GM06990 (cell line): ENCODE data around the gene AMPD3.

Experiments used
- DNase-seq: peaks from one replicate; pipeline ENCODE4 v3.0.0-alpha.2; 2011; ENCODE audit not compliant: insufficient read length; ENCODE audit errors: extremely low read depth
- H3K27me3 ChIP-seq: replicated peaks from 2 replicates; pipeline ENCODE4 v1.6.0; 2011; ENCODE audit warnings: low read length; ENCODE audit not compliant: control insufficient read depth, insufficient read depth
- H3K36me3 ChIP-seq: 2 replicates; pipeline ENCODE4 v1.5.1; 2011; ENCODE audit warnings: low read length; ENCODE audit not compliant: control insufficient read depth, insufficient read depth
- H3K4me3 ChIP-seq: replicated peaks from 2 replicates; pipeline ENCODE4 v1.5.1; 2011; ENCODE audit warnings: low read depth, mild to moderate bottlenecking, control low read depth, low read length
- TF ChIP-seq, protein P1 (sequence below): IDR thresholded peaks from 2 replicates; pipeline ENCODE4 v1.5.1; 2011; ENCODE audit warnings: low read length, control low read depth, mild to moderate bottlenecking, inconsistent platforms; ENCODE audit not compliant: insufficient read depth, poor library complexity, severe bottlenecking

The AMPD3 gene

GRCh38 chr11:10454878-10455631 is at the start of gene AMPD3:
Gene AMPD3, plus strand, starts transcription at chr11:10455264. Its CDS starts 6,256 bp downstream, at chr11:10461520.
- H3K36me3 ChIP-seq, result no peaks in the 10 kb centered on the region
- peak within 1 kb of the TSS; percentile 69 for H3K4me3 ChIP-seq
- no peaks in the 10 kb centered on the region for H3K27me3 ChIP-seq
- DNase-seq, result no peak
- TF ChIP-seq, protein P1, sequence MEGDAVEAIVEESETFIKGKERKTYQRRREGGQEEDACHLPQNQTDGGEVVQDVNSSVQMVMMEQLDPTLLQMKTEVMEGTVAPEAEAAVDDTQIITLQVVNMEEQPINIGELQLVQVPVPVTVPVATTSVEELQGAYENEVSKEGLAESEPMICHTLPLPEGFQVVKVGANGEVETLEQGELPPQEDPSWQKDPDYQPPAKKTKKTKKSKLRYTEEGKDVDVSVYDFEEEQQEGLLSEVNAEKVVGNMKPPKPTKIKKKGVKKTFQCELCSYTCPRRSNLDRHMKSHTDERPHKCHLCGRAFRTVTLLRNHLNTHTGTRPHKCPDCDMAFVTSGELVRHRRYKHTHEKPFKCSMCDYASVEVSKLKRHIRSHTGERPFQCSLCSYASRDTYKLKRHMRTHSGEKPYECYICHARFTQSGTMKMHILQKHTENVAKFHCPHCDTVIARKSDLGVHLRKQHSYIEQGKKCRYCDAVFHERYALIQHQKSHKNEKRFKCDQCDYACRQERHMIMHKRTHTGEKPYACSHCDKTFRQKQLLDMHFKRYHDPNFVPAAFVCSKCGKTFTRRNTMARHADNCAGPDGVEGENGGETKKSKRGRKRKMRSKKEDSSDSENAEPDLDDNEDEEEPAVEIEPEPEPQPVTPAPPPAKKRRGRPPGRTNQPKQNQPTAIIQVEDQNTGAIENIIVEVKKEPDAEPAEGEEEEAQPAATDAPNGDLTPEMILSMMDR, result no peak

GRCh38 chr11:10405865-10406592 is 49.0 kb upstream of the AMPD3 start:
- no peak for DNase-seq
- Histone ChIP-seq H3K4me3 (no peak overlapping the region), H3K27me3 (no peaks in the 10 kb centered on the region), H3K36me3 (no peaks in the 10 kb centered on the region)
- TF ChIP-seq, protein P1, result peak; percentile 61

DNA sequence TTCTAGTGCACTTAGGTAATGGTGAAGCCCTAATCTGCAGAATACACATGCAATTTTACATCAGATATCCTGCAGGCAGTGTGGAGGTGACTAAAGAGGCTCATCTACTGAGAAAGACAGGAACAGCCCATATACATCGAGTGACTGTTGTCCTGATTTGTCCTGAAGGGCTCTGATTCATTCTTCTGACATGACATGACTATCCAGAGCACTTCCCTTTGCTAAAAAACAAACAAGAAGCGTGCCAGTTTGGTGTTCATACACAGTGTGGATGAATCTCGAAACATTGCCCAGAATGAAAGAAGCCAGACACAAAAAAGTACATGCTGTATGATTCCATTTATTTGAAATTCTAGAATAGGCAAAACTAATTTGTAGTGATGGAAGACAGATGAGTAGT is 48.0 kb upstream of the AMPD3 start:
- DNase-seq, result no peak
- Histone ChIP-seq H3K27me3 (no peaks in the 10 kb centered on the region), H3K36me3 (no peaks in the 10 kb centered on the region), H3K4me3 (no peak overlapping the region)
- TF ChIP-seq, protein P1, result no peak

DNA sequence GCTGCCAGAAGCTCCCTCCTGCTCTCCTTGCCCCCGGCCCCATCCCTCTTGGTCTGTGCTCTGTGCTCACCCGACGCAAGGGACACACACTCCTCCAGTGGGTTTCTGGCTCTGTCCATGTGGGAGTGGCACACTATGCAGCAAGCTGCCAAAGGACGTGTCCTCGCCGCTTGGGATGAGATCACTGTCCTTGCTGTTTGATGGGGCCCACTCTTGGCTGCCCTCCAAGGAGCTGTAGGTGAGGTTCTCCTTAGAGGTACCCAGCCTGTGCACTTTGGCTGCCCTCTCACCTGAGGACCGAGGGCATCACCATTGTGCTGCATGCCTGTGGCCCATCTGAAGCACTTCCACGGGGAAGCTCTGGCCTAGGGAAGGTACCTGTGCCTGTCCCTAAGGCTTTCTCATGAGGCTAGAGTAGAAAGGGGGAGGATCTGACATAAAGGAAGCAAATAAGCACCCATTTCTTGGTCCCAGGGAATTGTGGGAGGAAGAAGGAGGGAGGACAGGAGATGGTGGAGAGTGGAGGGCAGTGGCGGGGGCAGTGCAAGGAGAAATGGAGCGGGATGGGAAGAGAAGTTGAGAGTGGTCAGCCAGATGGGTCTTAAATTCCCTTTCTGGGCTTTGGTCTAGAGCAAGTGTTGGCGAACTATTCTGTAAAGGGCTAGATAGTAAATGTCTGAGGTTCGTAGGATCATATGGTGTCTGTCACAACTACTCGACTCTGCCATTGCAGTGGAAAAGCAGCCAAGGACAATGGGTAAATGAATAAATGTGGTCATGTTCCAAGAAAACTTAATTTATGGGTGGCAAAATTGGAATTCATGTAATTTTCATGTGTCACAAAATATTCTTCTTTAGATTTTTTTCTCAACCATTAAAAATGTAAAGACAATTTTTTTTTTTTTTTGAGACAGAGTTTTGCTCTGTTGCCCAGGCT is 47.0 kb upstream of the AMPD3 start:
- Histone ChIP-seq H3K4me3 (no peak overlapping the region), H3K36me3 (no peaks in the 10 kb centered on the region), H3K27me3 (no peaks in the 10 kb centered on the region)
- no peak for DNase-seq
- TF ChIP-seq, protein P1, result no peak

DNA sequence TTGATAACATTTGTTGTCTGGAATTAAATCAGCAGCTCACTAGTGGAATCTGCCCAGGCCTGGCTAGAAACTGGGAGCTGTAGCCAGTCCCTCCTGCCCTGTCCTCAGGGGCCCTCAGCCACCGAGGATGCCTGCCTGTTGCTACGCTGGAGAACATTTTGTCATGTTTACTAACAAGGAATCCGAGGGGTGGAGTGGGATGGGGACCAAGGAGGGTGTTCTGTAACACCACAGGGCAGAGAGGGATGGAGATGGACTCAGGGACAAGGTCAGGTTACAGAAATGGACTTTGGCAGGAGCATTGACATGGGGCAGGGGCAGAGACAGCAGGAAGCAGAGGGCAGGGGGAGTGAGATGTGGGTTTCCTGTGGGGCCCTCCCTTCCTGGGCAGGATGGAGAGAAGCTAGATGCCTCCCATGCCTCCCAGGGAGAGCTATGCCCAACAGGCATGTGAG is 45.8 kb upstream of the AMPD3 start:
- TF ChIP-seq, protein P1, result no peak

More for the DNA sequence above, 45.8 kb upstream of the AMPD3 start:
- no peaks in the 10 kb centered on the region for H3K36me3 ChIP-seq
- no peaks in the 10 kb centered on the region for H3K27me3 ChIP-seq
- no peak for DNase-seq
- H3K4me3 ChIP-seq, result no peak overlapping the region
